Measurements from ENCODE around the gene ZNF107.
"Not testable (repeated sequence)": the region's sequence is repeated elsewhere in the genome, so short reads cannot be mapped to it uniquely, and the experiment has no call there.

The ZNF107 gene

DNA sequence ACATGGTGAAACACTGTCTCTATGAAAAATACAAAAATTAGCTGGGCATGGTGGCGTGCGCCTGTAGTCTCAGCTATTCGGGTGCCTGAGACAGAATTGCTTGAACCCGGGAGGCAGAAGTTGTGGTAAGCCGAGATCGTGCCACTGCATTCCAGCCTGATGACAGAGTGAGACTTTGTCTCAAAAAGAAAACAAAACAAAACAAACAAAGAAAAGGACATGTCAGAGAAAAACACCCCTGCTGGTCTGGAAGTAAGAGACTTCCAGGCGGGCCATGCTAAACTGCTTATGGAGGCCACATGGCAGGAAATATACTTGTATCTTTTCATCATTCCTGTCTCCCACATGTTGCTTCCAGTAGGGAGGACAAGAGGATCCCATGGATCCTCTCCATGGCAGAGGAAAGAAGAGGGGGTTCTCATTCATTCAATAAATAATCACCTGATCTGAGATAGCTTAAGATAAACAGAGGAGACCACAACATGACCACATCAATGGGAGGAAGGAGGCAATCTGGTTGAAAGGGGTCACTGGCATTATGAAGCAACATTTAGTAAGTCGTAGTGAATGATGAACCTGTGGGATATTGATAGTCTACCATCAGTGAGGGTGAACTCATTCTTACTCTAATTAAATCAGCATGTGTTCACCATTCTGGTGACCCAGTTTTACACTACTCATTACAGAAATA, 67.8 kb downstream of the ZNF107 start:
- no peak for DNase-seq (ENCODE audit: low read depth in 2 of 2)

DNA sequence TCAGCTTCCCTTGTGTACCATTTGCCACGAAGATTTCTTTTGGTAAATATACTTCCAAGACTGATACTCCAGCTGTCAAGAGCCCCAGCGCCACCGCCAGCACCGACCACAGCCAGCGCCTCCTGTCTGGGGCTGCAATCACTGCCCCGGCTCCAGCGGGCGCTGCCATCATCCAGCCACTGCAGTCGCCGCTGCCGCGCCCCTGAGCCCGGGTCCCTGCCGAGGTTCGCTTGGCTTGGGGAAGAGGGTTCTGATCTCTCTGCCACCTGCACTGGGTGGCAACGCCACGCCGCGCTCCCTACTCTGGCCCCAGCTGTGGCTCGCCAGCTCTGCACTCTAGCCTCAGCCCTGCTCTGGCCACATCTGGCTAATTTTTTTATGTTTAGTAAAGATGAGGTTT, 70.6 kb downstream of the ZNF107 start:
- no peak for DNase-seq (ENCODE audit: low read depth in 2 of 2)

DNA sequence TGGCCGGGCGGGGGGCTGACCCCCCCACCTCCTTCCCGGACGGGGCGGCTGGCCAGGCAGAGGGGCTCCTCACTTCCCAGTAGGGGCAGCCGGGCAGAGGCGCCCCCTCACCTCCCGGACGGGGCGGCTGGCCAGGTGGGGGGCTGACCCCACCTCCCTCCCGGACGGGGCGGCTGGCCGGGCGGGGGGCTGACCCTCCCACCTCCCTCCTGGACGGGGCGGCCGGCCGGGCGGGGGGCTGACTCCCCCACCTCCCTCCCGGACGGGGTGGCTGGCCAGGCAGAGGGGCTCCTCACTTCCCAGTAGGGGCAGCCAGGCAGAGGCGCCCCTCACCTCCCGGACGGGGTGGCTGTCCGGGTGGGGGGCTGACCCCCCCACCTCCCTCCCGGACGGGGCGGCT, 72.5 kb downstream of the ZNF107 start:
- DNase-seq (ENCODE audit: low read depth in 2 of 2) = not testable (repeated sequence)

DNA sequence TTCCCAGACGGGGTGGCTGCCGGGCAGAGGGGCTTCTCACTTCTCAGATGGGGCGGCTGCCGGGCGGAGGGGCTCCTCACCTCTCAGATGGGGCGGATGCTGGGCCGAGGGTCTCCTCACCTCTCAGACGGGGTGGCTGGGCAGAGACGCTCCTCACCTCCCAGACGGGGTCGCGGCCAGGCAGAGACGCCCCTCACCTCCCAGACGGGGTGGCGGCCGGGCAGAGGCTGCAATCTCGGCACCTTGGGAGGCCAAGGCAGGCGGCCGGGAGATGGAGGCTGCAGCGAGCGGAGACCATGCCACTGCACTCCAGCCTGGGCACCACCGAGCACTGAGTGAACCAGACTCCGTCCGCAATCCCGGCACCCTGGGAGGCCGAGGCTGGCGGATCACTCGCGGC, 73.0 kb downstream of the ZNF107 start:
- DNase-seq (ENCODE audit: low read depth in 2 of 2) = not testable (repeated sequence)

DNA sequence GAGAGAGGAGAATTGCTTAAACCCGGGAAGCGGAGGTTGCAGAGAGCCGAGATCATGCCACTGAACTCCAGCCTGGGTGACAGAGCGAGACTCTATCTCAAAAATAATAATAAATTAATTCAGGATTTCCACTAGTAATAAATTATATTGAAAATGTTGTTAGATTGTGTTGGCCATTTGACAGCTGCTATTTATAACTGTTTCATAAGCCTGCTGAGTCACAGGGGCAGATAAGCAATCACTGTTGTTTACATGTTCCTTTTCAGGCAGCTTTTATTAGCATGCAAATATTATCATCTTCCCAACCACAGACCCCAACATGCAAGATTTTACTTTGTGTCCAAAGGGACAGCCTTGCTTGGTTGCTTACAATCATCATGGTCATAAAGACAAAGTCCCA, 78.7 kb downstream of the ZNF107 start:
- DNase-seq (ENCODE audit: low read depth in 2 of 2) = no peak

DNA sequence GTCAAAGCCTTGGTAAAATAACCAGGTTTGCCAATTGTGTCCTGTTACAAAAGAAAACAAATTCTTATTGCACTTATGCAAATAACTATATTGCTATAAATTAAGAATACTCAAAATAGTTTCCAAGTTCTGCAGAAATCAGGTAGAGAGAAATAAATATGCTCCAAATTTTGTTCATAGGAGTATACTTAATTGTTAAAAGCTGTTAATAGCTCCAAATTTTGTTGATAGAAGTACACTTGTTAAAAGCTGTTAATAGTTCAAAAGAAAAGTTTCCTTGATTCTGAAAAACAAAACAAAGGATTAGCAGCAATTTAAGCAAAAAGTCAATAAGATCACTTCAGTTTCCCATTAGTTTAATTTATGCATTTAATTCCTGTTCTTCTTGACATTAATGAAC, 81.9 kb downstream of the ZNF107 start:
- no peak for DNase-seq (ENCODE audit: low read depth in 2 of 2)

DNA sequence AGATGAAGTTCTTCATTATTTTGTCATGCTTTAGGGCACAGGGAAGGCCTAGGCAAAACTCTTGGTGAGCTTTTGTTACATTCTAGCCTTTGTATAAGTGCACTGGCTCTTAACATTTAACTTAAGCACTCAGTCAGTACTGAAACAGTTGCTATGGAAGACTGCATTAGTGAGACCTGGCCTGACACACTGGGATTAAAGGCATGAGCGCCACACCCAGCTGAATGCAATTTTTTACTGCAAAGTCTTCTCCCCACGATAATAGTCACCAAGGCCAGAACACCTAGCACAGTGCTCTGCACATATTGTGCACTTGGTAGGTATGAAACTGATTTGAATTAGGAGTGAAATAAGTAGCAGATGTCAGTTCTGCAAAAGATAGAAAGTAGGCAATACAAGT, 87.1 kb downstream of the ZNF107 start:
- no peak for DNase-seq (ENCODE audit: low read depth in 2 of 2)

DNA sequence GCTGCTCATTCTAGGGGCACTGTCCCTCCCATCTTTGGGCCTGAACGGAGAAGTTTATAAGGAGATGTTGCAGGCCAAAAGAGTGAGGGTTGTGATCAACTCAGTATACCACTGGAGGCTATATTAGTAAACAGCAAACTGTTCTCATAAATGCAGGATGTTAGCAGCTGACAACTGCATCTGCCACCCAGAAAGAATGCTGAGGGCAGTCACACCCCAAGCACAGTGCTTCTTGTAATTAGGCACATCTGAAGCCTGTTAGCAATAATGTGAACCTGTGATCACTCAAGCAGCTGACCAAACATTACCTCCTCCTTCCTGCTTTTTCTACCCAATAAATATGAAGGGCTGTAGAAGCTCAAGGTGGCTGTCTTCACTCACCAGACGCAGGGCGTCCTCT, 89.9 kb downstream of the ZNF107 start:
- DNase-seq (ENCODE audit: low read depth in 2 of 2) = no peak

DNA sequence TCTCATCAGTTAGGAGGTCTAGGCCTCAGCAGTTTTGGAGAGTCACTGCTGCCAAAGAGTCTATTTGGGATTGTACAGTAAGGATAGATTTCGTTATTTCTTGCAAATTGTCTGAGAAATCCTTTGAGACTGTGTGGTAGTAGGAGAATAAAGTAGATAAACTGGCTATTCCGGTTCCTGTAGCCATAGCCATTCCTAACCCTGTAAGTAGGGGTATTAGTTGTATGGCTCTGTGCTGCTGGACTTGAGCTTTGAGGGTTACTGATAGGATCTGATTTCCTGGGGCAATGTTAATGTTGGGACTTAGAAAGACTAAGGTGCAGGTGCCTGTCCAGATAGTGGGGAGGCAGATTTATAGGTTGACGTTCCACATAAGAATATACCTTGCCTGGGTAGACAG, 92.2 kb downstream of the ZNF107 start:
- no peak for DNase-seq (ENCODE audit: low read depth in 2 of 2)

All from stimulated activated CD8-positive, alpha-beta memory T cell treated with anti-CD3 and anti-CD28 coated beads, Interleukin-15, amount 100 ng/mL, for 48 hours (primary cell).